Left forelimb (tissue), 1 donor: Measurements from ENCODE around the gene ZSWIM8.
"Not testable (repeated sequence)": the region's sequence is repeated elsewhere in the genome, so short reads cannot be mapped to it uniquely, and the experiment has no call there.

ENCODE experiments used
- DNase-seq: peaks from one replicate; pipeline ENCODE4 v3.0.0-alpha.2; 2018; ENCODE audit warnings: low spot score

Gene ZSWIM8, protein sequence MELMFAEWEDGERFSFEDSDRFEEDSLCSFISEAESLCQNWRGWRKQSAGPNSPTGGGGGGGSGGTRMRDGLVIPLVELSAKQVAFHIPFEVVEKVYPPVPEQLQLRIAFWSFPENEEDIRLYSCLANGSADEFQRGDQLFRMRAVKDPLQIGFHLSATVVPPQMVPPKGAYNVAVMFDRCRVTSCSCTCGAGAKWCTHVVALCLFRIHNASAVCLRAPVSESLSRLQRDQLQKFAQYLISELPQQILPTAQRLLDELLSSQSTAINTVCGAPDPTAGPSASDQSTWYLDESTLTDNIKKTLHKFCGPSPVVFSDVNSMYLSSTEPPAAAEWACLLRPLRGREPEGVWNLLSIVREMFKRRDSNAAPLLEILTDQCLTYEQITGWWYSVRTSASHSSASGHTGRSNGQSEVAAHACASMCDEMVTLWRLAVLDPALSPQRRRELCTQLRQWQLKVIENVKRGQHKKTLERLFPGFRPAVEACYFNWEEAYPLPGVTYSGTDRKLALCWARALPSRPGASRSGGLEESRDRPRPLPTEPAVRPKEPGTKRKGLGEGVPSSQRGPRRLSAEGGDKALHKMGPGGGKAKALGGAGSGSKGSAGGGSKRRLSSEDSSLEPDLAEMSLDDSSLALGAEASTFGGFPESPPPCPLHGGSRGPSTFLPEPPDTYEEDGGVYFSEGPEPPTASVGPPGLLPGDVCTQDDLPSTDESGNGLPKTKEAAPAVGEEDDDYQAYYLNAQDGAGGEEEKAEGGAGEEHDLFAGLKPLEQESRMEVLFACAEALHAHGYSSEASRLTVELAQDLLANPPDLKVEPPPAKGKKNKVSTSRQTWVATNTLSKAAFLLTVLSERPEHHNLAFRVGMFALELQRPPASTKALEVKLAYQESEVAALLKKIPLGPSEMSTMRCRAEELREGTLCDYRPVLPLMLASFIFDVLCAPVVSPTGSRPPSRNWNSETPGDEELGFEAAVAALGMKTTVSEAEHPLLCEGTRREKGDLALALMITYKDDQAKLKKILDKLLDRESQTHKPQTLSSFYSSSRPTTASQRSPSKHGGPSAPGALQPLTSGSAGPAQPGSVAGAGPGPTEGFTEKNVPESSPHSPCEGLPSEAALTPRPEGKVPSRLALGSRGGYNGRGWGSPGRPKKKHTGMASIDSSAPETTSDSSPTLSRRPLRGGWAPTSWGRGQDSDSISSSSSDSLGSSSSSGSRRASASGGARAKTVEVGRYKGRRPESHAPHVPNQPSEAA (N-terminal part only)

GRCh38 chr10:73785211-73785720 lies at the start of gene ZSWIM8:
ZSWIM8 (plus strand) TSS chr10:73785606; CDS start chr10:73785879, 273 bp downstream.
- peak; percentile 95 for DNase-seq

- not testable (repeated sequence) for DNase-seq
Measured at GRCh38 chr10:73740501-73741254, 44.7 kb upstream of the ZSWIM8 start.

- DNase-seq: no peak
Measured at GRCh38 chr10:73742454-73742734, 43.0 kb upstream of the ZSWIM8 start.

GRCh38 chr10:73743327-73743904 lies 42.0 kb upstream of the ZSWIM8 start:
- DNase-seq: no peak

DNA sequence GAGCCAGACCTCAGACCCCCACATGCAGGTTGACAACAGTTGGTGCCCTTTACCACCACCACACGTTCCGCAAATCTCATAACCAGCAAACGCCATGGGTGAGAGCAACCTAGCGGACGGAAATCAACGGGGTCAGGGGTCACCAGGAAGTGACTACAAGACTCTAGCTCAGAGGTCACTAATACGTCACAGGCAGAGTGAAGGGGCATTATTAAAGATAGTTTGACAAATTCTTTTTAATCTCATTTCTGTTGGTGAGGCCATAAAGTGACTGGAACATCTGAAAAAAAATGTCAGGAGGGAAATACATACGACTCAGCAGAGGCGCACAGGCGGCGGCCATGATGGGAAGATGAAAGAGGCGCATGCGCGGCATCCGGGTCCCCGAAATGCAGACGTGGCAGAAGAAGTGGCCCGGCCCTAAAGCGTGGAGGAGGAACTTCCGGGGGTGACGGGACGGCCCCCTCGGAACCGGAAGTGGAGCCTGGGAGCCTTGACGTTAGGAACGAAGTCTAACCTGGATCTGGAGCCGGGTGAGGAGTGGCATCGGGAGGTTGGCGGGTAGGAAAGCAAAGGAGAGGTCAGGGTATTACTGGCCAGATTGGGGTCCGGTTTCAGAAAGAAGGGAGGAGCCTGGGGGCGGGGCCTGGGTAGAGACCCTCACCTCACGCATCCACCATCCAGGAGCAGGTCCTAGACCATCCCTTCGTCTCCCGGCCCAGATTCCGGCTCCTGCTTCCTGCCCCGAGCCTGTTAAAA lies 41.3 kb upstream of the ZSWIM8 start, which contains the start of gene SEC24C:
Gene SEC24C, plus strand, starts transcription at position 468 of the 759 bp plus-strand sequence. CDS start 2,461 bp downstream, outside the sequence.
- peak; percentile 98 for DNase-seq

GRCh38 chr10:73744664-73744975 lies 40.8 kb upstream of the ZSWIM8 start:
- DNase-seq: no peak

GRCh38 chr10:73746721-73747120 lies 38.7 kb upstream of the ZSWIM8 start:
- no peak for DNase-seq

DNA sequence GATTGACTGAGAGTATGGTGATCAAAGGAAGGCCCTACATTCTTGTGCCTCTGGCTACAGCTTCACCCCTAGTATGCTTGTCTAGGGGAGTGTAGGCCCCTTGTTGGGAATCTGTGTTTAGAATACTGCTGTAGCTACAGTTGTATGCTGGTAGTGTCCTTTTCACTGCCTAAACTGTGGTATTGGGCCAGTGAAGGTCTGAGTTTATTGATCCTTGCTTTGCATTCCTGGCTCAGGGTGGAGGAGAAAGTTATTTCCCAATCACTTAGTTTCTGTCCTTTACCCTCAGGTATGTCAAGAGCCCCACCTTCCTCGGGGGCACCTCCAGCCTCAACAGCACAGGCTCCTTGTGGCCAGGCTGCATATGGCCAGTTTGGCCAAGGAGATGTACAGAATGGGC lies 34.6 kb upstream of the ZSWIM8 start:
- no peak for DNase-seq

- no peak for DNase-seq
Measured at GRCh38 chr10:73756183-73756582, 29.2 kb upstream of the ZSWIM8 start.

DNA sequence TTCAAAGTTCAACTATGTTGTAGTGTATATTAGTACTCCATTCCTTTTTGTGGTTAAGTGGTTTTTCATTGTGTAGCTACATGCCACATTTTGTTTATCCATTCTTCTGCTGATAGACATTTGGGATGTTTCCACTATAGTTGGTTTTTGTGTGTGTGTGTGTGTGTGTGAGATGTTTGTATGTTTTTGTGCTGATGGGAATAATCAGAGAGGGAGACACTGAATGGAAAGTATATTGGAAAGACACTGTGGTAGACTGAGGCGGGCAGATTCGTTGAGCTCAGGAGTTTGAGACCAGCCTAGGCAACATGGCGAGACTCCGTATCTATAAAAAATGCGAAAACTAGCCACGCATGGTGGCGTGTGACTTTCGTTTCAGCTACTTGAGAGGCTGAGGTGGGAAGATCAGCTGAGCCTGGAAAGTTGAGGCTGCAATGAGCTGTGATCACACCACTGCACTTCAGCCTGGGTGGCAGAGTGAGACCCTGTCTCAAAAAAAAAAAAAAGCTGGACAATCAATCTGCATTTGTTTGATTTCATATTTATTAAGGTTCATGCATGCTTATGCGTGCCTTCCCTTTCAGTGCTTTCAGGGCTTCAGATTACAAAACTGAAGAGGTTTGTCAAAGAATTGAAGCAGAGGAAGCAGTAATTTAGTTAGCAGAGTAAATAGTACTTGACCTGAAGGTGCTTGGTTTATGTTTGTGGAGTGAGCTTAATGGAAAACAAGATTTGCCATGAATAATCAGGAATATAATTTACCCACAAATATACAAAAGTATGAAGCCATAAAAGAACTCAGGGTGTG lies 26.5 kb upstream of the ZSWIM8 start:
- DNase-seq: no peak

DNA sequence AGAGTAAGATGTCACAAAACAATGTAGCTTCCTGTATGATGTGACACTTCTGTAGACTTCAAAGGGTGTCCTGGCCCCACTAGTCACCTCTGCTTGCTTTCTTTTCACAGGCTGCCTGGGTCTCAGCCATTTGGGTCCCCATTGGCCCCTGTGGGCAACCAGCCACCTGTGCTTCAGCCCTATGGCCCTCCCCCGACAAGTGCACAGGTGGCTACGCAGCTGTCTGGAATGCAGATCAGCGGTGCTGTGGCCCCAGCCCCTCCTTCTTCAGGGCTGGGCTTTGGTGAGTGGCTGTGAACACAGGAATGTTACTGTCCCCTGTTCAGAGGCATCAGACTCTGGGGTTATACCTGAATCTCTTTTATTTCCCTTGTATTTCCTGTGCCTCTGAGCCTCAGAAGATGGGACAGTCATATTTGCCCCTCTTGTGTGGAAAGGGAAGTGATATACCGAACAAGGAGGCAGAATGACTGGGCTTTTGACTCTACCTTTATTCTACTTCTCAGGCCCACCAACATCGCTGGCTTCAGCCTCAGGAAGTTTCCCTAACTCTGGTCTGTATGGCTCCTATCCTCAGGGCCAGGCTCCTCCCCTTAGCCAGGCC lies 25.8 kb upstream of the ZSWIM8 start:
- DNase-seq: no peak

DNA sequence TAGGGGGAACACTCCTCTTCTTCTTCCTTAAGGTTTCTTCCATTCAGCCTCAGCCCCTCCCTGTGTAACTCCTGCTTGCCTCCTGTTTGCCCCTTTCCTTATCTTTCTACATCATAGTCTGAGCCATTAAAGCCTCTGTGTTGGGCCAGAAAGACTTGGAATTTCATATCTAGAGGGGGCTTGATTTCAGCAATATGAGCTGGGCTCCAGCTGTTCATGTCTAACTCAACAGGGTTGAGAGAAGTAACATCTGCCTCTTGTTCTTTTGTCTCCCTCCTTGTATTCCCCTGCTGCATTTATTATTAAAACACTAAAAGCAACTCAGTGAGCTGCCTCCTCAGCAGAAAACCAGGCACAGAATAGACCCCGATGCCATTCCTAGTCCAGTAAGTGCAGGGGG lies 23.6 kb upstream of the ZSWIM8 start:
- DNase-seq: no peak

- DNase-seq: no peak
Measured at GRCh38 chr10:73762915-73763314, 22.5 kb upstream of the ZSWIM8 start.

GRCh38 chr10:73763343-73763742 lies 22.1 kb upstream of the ZSWIM8 start:
- DNase-seq: no peak

DNA sequence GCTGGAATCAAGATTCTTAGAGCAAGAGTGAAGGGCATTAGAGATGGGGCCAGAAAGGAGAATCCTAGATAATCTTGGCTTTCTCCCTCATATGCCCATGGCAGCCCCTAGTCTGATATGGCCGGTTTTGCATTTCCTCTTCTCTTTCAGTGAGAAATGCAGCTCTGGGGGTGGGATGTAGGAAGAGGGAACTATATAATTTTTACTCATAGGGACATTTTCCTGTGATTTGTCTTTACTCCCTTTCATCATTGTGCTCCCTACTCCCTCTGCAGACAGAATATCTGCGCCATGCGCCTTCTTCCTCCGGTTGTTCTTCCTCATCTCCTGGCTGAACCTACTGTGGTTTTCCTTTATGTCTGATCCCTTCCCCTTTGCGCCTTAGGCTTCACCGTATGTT lies 20.3 kb upstream of the ZSWIM8 start:
- no peak for DNase-seq

GRCh38 chr10:73768881-73769280 lies 16.5 kb upstream of the ZSWIM8 start:
- DNase-seq: no peak

DNA sequence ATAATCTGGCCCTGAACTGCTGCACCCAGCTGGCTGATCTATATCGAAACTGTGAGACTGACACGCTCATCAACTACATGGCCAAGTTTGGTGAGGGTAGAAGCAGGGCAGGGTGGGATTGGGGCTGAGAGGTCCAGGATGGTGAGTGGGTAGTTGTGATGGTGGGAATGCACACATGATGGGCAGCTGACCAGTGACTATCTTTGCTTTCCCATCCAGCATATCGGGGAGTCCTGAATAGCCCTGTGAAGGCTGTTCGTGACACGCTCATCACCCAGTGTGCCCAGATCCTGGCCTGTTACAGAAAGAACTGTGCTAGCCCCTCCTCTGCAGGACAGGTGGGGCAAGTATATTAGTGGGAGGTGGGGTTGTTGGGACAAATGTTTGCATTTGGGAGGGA lies 16.0 kb upstream of the ZSWIM8 start:
- DNase-seq: no peak

GRCh38 chr10:73771722-73772280 lies 13.6 kb upstream of the ZSWIM8 start:
- no peak for DNase-seq
